Spleen (tissue), 7 donors: Measurements from ENCODE around the gene PTPRK.

ENCODE experiments used
- CTCF ChIP-seq, 11 experiments: fragments of 200-600 bp in 7 of 11; fragments of 450-650 bp in 4 of 11; sonication (generic) in 4 of 11; IDR thresholded peaks in 8 of 11; conservative IDR thresholded peaks in 3 of 11; 1 replicate in 7 of 11; 2 replicates in 4 of 11; pipeline versions ENCODE4 v1.4.0 to v1.8.0; 2016 to 2021; ENCODE audit warnings: antibody characterized with exemption in 11 of 11, inconsistent platforms in 4 of 11, mild to moderate bottlenecking in 1 of 11
- POLR2A ChIP-seq, 3 donors: fragments of 450-650 bp; IDR thresholded peaks; one replicate each; pipeline ENCODE4 v1.5.1; 2017; ENCODE audit warnings: antibody characterized with exemption in 3 of 3, mild to moderate bottlenecking in 1 of 3
- POLR2AphosphoS5 ChIP-seq, 3 donors: sonication (generic); formaldehyde crosslinking; IDR thresholded peaks; one replicate each; pipeline ENCODE4 v1.5.1; 2017; ENCODE audit warnings: antibody characterized with exemption in 3 of 3
- donor health status: DM: no; HTN: no; CAD: no; lungs with moderate emphysema.
- donor health status: DM: no; HTN: no; CAD: no.
- donor health status: DM: no; HTN: no; CAD: no.

- TF ChIP-seq CTCF (IDR thresholded peaks at IDR 0.05 in 8 of 11, conservative IDR thresholded peaks at IDR 0.05 in 3 of 11) (no peak), POLR2A (IDR thresholded peaks at IDR 0.05) (no peak), POLR2AphosphoS5 (IDR thresholded peaks at IDR 0.05) (no peak)
Observed at GRCh38 chr6:127963495-127963894, 556.9 kb downstream of the PTPRK start.
